Smooth muscle cell (in vitro differentiated cells): ENCODE data around the gene DHX36. TPM values are rescaled to one million over a fixed set of nuclear protein-coding genes. Genes with fewer than 3 reads are reported as not detected.

Experiments used
- DNase-seq: peaks from one replicate; lab custom pipeline; 2025; ENCODE audit not compliant: unreplicated experiment; lab: John Stamatoyannopoulos, UW
- H2AFZ ChIP-seq: fragments of 200-600 bp; sonication (generic); 2 replicates; pipeline ENCODE4 v1.6.0; 2016; ENCODE audit warnings: antibody characterized with exemption, low read depth, mild to moderate bottlenecking
- H3F3A ChIP-seq: fragments of 200-600 bp; sonication (generic); 2 replicates; pipeline ENCODE4 v1.6.0; 2017; ENCODE audit warnings: antibody characterized with exemption, low read depth
- H3K27ac ChIP-seq: fragments of 200-600 bp; sonication (generic); 2 replicates; pipeline ENCODE4 v1.5.1; 2016; ENCODE audit warnings: low read depth, mild to moderate bottlenecking
- H3K27me3 ChIP-seq: fragments of 200-600 bp; sonication (generic); 2 replicates; pipeline ENCODE4 v1.6.1; 2016; ENCODE audit warnings: low read depth, mild to moderate bottlenecking
- H3K36me3 ChIP-seq: fragments of 200-600 bp; sonication (generic); 2 replicates; pipeline ENCODE4 v1.5.1; 2016; ENCODE audit warnings: low read depth
- H3K4me1 ChIP-seq: fragments of 200-600 bp; sonication (generic); 2 replicates; pipeline ENCODE4 v1.5.1; 2016; ENCODE audit warnings: low read depth
- H3K4me2 ChIP-seq: fragments of 200-600 bp; sonication (generic); 2 replicates; pipeline ENCODE4 v1.6.0; 2016; ENCODE audit warnings: mild to moderate bottlenecking
- H3K4me3 ChIP-seq: fragments of 200-600 bp; sonication (generic); 2 replicates; pipeline ENCODE4 v1.5.1; 2016; ENCODE audit warnings: mild to moderate bottlenecking
- H3K79me2 ChIP-seq: fragments of 200-600 bp; sonication (generic); 2 replicates; pipeline ENCODE4 v1.6.0; 2016; ENCODE audit warnings: low read depth, mild to moderate bottlenecking
- H3K9ac ChIP-seq: fragments of 200-600 bp; sonication (generic); 2 replicates; pipeline ENCODE4 v1.6.0; 2016; ENCODE audit warnings: low read depth
- H3K9me3 ChIP-seq: fragments of 200-600 bp; sonication (generic); replicated peaks from 2 replicates; pipeline ENCODE4 v1.5.1; 2016; ENCODE audit warnings: low read depth
- H4K20me1 ChIP-seq: fragments of 200-600 bp; sonication (generic); 2 replicates; pipeline ENCODE4 v1.6.0; 2016; ENCODE audit warnings: low read depth
- WGBS: methylation state at CpG from one replicate; pipeline ENCODE4 v1.1.7; 2016; ENCODE audit warnings: low lambda C conversion rate; 5-methylcytosine and 5-hydroxymethylcytosine counted together
- polyA plus RNA-seq: library from polyadenylated mRNA; unstranded; fragments of >200 nt; fragmentation: Nextera tagmentation; extraction: Ambion mirVana; gene quantifications from 2 replicates; pipeline ENCODE4 v1.2.1, GENCODE V29; 2016
- total RNA-seq: library from RNA; depleted of rRNA; stranded (reverse); fragments of >200 nt; gene quantifications from 2 replicates; pipeline ENCODE4 v1.2.3, GENCODE V29; 2014
- TF ChIP-seq, protein P1 (sequence below): fragments of 200-600 bp; sonication (generic); IDR thresholded peaks from 2 replicates; pipeline ENCODE4 v1.5.1; 2017; ENCODE audit warnings: borderline replicate concordance, mild to moderate bottlenecking, antibody characterized with exemption; ENCODE audit not compliant: insufficient read depth, poor library complexity, severe bottlenecking

Gene DHX36
- total and polyA plus RNA-seq, 2 experiments from 2014 or later: 18.2 to 42.6 TPM

DNA sequence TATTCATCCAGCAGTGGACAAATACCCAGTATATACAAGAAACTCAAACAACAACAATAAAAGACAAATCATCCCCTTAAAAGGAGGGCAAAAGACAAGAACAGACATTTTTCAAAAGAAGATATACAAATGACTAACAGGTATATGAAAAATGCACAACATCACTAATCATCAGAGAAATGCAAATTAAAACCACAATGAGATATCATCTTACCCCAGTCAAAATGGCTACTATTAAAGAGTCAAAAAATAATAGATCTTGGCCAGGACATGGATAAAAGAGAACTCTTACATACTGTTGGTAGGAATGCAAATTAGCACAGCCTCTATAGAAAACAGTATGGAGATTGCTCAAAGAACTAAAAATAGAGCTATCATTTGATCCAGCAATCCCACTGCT lies 16.9 kb downstream of the DHX36 start:
- H3F3A ChIP-seq: no peaks in the 10 kb centered on the region
- H3K4me3 ChIP-seq: no peak overlapping the region
- no peaks in the 10 kb centered on the region for H4K20me1 ChIP-seq
- no peaks in the 10 kb centered on the region for H3K27me3 ChIP-seq
- H3K9ac ChIP-seq: no peak overlapping the region
- DNase-seq: no peak
- peaks cover 3% of the 10 kb centered on the region for H3K79me2 ChIP-seq
- no peaks in the 10 kb centered on the region for H3K9me3 ChIP-seq
- peaks cover 48% of the 10 kb centered on the region for H3K36me3 ChIP-seq
- TF ChIP-seq, protein P1, sequence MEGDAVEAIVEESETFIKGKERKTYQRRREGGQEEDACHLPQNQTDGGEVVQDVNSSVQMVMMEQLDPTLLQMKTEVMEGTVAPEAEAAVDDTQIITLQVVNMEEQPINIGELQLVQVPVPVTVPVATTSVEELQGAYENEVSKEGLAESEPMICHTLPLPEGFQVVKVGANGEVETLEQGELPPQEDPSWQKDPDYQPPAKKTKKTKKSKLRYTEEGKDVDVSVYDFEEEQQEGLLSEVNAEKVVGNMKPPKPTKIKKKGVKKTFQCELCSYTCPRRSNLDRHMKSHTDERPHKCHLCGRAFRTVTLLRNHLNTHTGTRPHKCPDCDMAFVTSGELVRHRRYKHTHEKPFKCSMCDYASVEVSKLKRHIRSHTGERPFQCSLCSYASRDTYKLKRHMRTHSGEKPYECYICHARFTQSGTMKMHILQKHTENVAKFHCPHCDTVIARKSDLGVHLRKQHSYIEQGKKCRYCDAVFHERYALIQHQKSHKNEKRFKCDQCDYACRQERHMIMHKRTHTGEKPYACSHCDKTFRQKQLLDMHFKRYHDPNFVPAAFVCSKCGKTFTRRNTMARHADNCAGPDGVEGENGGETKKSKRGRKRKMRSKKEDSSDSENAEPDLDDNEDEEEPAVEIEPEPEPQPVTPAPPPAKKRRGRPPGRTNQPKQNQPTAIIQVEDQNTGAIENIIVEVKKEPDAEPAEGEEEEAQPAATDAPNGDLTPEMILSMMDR: no peak
- H3K4me2 ChIP-seq: no peak overlapping the region
- H2AFZ ChIP-seq: no peak overlapping the region
- no peaks in the 10 kb centered on the region for H3K4me1 ChIP-seq
- H3K27ac ChIP-seq: no peak overlapping the region

DNA sequence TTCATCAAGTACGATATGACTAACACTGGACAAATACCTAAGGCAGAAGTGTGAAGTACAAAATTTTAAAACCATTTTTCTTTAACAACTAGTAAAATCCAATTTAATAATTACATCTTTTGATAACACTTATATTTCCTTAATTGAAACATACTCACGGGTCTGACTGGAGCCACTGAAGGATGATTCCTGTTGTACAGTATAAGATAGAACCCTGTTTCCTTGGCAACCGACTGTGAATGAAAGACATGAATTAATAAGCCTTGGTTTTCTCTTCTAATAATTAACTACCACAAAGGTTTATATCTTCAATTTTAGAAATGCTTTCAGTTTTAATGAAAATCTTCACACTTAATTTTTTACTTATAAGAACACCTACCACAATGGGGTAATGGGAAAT lies 19.4 kb downstream of the DHX36 start:
- Histone ChIP-seq H3K4me2 (no peak overlapping the region), H3K36me3 (peaks cover 65% of the 10 kb centered on the region), H3K4me3 (no peak overlapping the region), H3F3A (no peaks in the 10 kb centered on the region), H4K20me1 (no peaks in the 10 kb centered on the region), H3K27ac (no peak overlapping the region), H3K9ac (no peak overlapping the region), H3K4me1 (no peaks in the 10 kb centered on the region), H3K79me2 (peaks cover 3% of the 10 kb centered on the region), H3K27me3 (no peaks in the 10 kb centered on the region), H3K9me3 (no peaks in the 10 kb centered on the region), H2AFZ (no peak overlapping the region)
- WGBS: 99% methylated on average over 3 of the region's 3 CpGs
- TF ChIP-seq, protein P1: no peak
- no peak for DNase-seq

DNA sequence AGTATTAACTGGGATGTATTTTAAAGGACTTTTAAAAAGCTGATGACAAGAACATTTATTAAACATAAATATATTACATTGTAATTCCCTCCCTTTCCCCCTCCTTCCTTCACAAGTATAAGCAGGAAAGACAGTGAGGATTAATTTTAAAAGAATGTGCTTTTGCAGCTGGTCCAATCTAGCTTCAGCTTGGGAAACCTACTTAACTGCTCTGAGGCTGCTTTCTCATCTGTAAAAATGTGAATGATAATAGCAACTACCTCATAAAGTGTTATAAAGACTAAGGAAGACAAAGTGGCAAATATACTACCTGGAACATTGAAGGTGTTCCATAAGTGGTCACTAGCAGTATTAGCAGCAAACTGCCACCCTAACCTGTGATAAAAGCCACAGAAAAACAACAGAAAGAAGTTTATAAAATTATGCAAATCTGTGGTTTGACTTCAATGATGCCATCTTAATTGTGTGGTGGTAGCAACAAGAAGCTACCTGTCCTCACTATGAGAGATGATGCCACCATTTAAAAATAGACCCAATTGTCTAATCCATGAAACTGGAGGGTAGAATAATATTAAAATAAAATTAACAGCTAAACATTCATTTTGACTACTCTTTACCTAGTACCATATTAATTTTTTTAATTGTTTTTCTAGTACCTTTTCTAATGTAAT lies 20.0 kb downstream of the DHX36 start:
- TF ChIP-seq, protein P1: no peak
- no peaks in the 10 kb centered on the region for H3K4me1 ChIP-seq
- no peak overlapping the region for H3K27ac ChIP-seq
- no peaks in the 10 kb centered on the region for H3F3A ChIP-seq
- DNase-seq: no peak
- no peak overlapping the region for H3K9ac ChIP-seq
- peaks cover 71% of the 10 kb centered on the region for H3K36me3 ChIP-seq
- no peaks in the 10 kb centered on the region for H4K20me1 ChIP-seq
- H3K9me3 ChIP-seq: no peaks in the 10 kb centered on the region
- peaks cover 3% of the 10 kb centered on the region for H3K79me2 ChIP-seq
- no peaks in the 10 kb centered on the region for H3K27me3 ChIP-seq
- H2AFZ ChIP-seq: no peak overlapping the region
- no peak overlapping the region for H3K4me3 ChIP-seq
- H3K4me2 ChIP-seq: no peak overlapping the region

DNA sequence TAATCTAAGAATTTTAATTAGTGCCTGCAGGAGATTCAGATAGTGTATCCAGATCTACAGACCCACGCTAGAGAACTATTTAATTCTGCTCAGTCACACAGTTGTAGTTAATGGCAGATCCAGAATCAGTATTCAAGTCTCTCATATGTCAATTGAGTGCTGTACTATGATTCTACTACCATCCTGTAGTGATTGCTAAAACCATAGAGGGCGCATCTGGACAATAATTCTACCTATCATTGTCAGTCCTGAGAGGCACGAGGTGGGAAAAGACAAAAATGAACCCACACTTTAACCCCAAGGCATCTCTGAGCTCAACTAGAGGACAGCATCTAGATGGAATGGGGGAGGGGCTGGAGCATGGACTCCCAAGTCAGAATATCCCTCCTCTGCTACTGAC lies 22.7 kb downstream of the DHX36 start:
- H3K27ac ChIP-seq: no peak overlapping the region
- H2AFZ ChIP-seq: no peak overlapping the region
- H3K27me3 ChIP-seq: no peaks in the 10 kb centered on the region
- peaks cover 62% of the 10 kb centered on the region for H3K36me3 ChIP-seq
- no peaks in the 10 kb centered on the region for H3K4me1 ChIP-seq
- H3K4me2 ChIP-seq: no peak overlapping the region
- DNase-seq: no peak
- H3F3A ChIP-seq: no peaks in the 10 kb centered on the region
- no peaks in the 10 kb centered on the region for H3K9me3 ChIP-seq
- WGBS: 90% methylated on average over 3 of the region's 3 CpGs
- H3K4me3 ChIP-seq: no peak overlapping the region
- TF ChIP-seq, protein P1: no peak
- H3K79me2 ChIP-seq: no peaks in the 10 kb centered on the region
- H4K20me1 ChIP-seq: no peaks in the 10 kb centered on the region
- H3K9ac ChIP-seq: no peak overlapping the region
